Spinal cord (tissue), 10 donors: ENCODE measurements around the gene GTF2A1. TPM values are rescaled to one million over a fixed set of nuclear protein-coding genes. Genes with fewer than 3 reads are reported as not detected.

Experiments
- DNase-seq, 6 donors: peaks; one replicate each; pipeline versions ENCODE4 v3.0.0 to v3.0.0-alpha.2; 2013 to 2015; ENCODE audit warnings: low spot score in 6 of 6, low read depth in 4 of 6
- H3K27ac ChIP-seq: one replicate; pipeline ENCODE4 v1.5.1; 2013; ENCODE audit warnings: low read depth, low read length, control low read depth
- H3K27me3 ChIP-seq: one replicate; pipeline ENCODE4 v1.6.1; 2013; ENCODE audit warnings: low read length; ENCODE audit not compliant: control insufficient read depth, insufficient read depth
- H3K36me3 ChIP-seq: one replicate; pipeline ENCODE4 v1.6.1; 2013; ENCODE audit warnings: low read length; ENCODE audit not compliant: control insufficient read depth, insufficient read depth
- H3K4me1 ChIP-seq: one replicate; pipeline ENCODE4 v1.6.1; 2013; ENCODE audit warnings: low read length; ENCODE audit not compliant: control insufficient read depth, insufficient read depth
- H3K4me3 ChIP-seq: one replicate; pipeline ENCODE4 v1.5.1; 2013; ENCODE audit warnings: low read depth, low read length, control low read depth
- H3K9me3 ChIP-seq: one replicate; pipeline ENCODE4 v1.6.1; 2013; ENCODE audit warnings: low read length; ENCODE audit not compliant: control insufficient read depth, insufficient read depth
- WGBS: methylation state at CpG from one replicate; pipeline ENCODE4 v1.1.5; 2013; ENCODE audit warnings: missing lambda C conversion rate; ENCODE audit not compliant: insufficient coverage; 5-methylcytosine and 5-hydroxymethylcytosine counted together
- polyA plus RNA-seq, 2 donors: library from polyadenylated mRNA; unstranded; fragments of 120-200 nt; gene quantifications; one replicate each; pipeline ENCODE4 v1.2.1, GENCODE V29; 2013; ENCODE audit not compliant: insufficient read length in 2 of 2
- total RNA-seq, 2 donors: library from RNA; depleted of rRNA in 1 of 2; stranded (reverse); fragments of 120-200 nt in 1 of 2; fragments of >200 nt in 1 of 2; gene quantifications; one replicate each; pipeline versions ENCODE4 v1.2.3 to v1.2.4, GENCODE V29; 2013 to 2014
- donor health status: healthy.

GTF2A1 gene
- total and polyA plus RNA-seq, 4 donors: 28.9 to 59.0 (median 35.5) TPM

DNA sequence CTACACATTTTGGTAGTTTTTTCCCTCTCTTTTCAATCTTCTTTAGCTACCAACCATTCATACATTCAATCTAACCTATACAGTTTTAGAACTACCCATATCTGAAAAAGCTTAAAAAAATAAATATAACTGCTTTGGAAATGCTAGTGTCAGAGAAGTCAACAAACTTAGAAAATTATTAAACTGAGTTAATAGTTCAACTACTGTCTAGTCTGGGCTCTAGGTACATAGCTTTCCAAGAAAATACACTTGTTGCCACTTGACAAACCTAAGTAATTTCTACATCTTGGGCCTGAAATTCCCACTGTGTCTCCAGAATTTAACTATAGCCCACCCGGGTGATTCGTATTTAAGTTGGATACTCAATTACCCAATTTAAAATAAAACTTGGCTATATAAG, 22.1 kb downstream of the GTF2A1 start:
- H3K4me3 ChIP-seq: no peak overlapping the region
- no peak overlapping the region for H3K27ac ChIP-seq
- H3K36me3 ChIP-seq: peaks cover 27% of the 10 kb centered on the region
- no CpG with 5 or more reads among the region's 2 CpGs for WGBS
- H3K4me1 ChIP-seq: no peaks in the 10 kb centered on the region
- H3K9me3 ChIP-seq: no peaks in the 10 kb centered on the region
- H3K27me3 ChIP-seq: no peaks in the 10 kb centered on the region
- no peak for DNase-seq

DNA sequence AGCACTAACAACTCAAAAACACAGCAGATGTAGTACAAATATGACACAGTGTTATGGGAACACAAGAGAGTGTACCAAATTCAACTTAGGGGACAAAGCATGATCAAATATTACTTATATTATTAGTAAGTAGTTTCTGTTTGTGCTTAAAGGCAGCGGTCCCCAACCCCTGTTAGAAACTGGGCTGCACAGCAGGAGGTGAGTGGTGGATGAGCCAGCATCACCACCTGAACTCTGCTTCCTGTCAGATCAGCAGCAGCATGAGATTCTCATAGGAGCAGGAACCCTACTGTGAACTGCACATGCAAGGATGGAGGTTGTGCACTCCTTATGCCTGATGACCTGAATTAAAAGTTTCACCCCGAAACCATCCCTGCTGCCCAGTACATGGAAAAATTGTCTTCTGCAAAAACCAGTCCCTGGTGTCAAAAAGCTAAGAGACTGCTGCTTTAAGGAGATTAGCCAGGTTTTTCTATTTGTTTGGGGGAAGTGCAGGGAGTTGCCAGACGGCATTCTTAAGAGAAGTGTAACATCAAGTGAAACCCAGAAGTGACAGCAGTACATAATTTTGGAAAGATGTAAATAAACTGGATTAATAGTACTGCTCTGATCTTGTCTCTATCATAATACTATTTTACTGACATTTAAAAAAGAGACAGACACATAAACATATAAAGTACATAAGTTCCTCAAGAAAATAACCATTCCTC, 26.7 kb downstream of the GTF2A1 start:
- peaks cover 23% of the 10 kb centered on the region for H3K36me3 ChIP-seq
- no CpG with 5 or more reads among the region's 3 CpGs for WGBS
- DNase-seq: no peak

DNA sequence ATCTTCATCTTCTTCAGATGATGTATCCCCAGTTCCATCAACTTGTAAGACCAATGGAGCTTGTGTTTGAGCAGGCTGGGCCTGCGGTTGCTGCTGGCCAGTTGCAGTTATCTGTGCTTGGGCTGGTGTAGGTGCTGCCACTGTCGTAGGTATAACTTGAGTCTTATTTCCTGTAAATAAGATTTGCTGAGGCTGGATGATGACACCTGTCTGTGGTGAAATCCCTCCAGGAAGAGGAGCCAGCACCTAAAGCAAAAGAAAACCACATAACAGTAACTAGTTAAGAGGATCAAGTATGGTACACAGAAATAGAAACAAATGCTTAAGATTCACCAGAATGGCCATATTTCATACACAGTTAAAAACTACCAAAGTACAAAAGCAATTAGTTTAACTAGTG, 28.2 kb downstream of the GTF2A1 start:
- Histone ChIP-seq H3K4me1 (no peaks in the 10 kb centered on the region), H3K27ac (no peak overlapping the region), H3K9me3 (no peaks in the 10 kb centered on the region), H3K27me3 (no peaks in the 10 kb centered on the region), H3K36me3 (peaks cover 23% of the 10 kb centered on the region), H3K4me3 (no peak overlapping the region)
- WGBS: 100% methylated on average over 1 of the region's 2 CpGs
- no peak for DNase-seq

More for the DNA sequence above, 26.7 kb downstream of the GTF2A1 start:
- Histone ChIP-seq H3K4me1 (no peaks in the 10 kb centered on the region), H3K27ac (no peak overlapping the region), H3K9me3 (no peaks in the 10 kb centered on the region), H3K27me3 (no peaks in the 10 kb centered on the region), H3K4me3 (no peak overlapping the region)

DNA sequence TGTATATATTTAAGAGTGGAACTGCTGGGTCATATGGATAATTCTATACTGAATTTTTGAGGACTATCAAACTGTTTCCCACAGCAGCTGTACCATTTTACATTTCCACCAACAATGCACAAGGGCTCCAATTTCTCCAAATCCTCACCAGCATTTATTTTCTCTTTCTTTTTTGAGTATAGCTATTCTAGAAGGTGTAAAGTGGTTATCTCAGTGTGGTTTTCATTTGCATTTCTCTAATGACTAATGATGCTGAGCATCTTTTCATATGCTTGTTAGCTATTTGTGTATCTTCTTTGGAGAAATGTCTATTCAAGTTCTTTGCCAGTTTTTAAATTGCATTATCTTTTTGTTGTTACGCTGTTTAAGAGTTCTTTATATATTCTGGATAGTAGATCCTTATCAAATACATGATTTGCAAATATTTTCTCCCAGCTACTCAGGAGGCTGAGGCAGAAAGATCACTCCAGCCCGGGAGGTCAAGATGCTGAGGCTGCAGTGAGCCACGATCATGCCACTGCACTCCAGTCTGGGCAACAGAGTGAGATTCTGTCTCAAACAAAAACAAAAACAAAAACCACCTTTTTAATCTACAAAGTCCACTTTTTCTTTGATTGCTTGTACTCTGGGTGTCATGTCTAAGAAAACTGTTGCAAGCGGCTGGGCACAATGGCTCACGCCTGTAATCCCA, 32.8 kb downstream of the GTF2A1 start:
- H3K27ac ChIP-seq: no peak overlapping the region
- no peaks in the 10 kb centered on the region for H3K27me3 ChIP-seq
- H3K4me1 ChIP-seq: no peaks in the 10 kb centered on the region
- WGBS: 70% methylated on average over 2 of the region's 5 CpGs
- no peak for DNase-seq
- H3K4me3 ChIP-seq: no peak overlapping the region
- H3K36me3 ChIP-seq: peaks cover 5% of the 10 kb centered on the region
- H3K9me3 ChIP-seq: no peaks in the 10 kb centered on the region

DNA sequence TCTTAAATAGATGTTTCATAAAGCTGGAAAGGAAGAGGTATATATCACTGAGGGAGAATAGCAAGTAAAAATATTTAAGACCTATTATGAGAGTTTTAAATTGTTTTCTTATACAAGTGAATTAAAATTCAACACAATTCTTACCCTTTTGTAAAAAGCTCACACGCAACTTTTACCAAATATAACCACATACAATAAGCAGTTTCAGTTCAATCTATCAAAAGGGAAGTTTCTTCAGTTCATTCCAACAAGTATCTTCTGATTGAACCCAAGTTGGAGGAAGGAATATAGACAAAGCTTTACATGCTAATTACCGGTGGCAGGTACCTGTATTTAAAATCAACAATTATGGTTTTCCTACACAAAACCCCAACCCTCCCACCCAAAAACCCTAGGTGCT, 41.1 kb downstream of the GTF2A1 start:
- Histone ChIP-seq H3K9me3 (no peaks in the 10 kb centered on the region), H3K4me1 (no peaks in the 10 kb centered on the region), H3K4me3 (no peak overlapping the region), H3K27ac (no peak overlapping the region), H3K36me3 (no peaks in the 10 kb centered on the region), H3K27me3 (no peaks in the 10 kb centered on the region)
- WGBS: no CpG with 5 or more reads among the region's 2 CpGs
- no peak for DNase-seq

DNA sequence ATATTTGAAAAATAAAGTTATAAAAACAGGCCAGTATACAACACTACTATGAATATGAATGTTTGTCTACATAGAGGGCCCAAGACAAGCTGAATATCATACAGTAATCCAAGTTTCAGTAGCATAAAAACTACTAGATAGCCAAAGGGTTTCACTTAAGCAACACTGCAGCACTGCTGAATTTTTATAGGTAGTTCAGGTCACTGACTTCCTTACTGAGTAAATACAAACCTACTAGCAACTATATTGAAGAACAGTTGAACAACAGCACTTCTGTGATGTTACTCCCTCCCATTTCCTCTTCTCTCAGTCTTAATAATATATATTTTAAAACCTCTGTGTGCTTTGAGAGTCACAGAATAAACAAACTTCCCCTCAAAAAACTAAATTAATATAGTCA, 42.7 kb downstream of the GTF2A1 start:
- Histone ChIP-seq H3K27ac (no peak overlapping the region), H3K4me3 (no peak overlapping the region), H3K36me3 (no peaks in the 10 kb centered on the region), H3K4me1 (no peaks in the 10 kb centered on the region), H3K27me3 (no peaks in the 10 kb centered on the region), H3K9me3 (no peaks in the 10 kb centered on the region)
- no peak for DNase-seq

DNA sequence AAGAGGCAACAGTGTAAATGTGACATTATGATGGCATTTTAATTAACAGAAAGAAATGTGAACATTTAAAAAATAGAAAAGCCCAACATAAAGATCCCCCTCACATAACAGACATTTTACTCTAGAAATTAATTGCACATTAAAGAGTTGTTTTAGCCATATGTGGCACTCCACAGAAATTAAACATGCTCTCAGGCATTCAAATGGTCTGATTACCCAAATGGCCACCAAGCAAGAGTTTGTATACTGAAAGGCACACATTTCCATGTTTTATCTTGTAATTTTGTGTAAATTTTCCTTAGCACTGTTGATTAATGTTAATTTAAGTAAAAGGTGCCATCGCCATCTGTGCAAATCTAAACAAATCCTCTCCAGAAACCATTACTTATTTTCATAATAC, 43.5 kb downstream of the GTF2A1 start:
- Histone ChIP-seq H3K4me3 (no peak overlapping the region), H3K27ac (no peak overlapping the region), H3K4me1 (no peaks in the 10 kb centered on the region), H3K36me3 (no peaks in the 10 kb centered on the region), H3K9me3 (no peaks in the 10 kb centered on the region), H3K27me3 (no peaks in the 10 kb centered on the region)
- peak in 1 of 6 donors; percentile 62 for DNase-seq
- WGBS: no CpG with 5 or more reads among the region's 1 CpG

DNA sequence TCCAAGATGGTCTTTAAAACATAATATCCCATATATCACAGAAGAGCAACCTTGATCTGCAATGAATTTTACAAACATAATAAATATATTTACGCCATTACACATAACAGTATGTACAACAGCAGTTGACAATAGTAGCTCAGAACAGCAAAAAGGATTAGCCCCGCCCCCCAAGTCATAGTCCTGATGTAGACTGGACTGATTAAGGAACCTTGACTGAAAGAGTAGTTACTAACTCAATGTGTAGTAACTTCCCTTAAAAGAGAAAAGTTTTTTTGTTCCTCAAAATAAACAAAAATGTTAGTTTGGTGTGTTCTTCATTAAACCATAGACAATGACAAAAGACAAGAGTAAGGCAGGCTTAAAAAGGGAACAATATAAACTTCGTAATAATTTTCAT, 44.5 kb downstream of the GTF2A1 start:
- H3K9me3 ChIP-seq: no peaks in the 10 kb centered on the region
- no peak for DNase-seq
- no peaks in the 10 kb centered on the region for H3K36me3 ChIP-seq
- no peak overlapping the region for H3K4me3 ChIP-seq
- no peaks in the 10 kb centered on the region for H3K27me3 ChIP-seq
- no CpG with 5 or more reads among the region's 3 CpGs for WGBS
- no peaks in the 10 kb centered on the region for H3K4me1 ChIP-seq
- H3K27ac ChIP-seq: no peak overlapping the region

DNA sequence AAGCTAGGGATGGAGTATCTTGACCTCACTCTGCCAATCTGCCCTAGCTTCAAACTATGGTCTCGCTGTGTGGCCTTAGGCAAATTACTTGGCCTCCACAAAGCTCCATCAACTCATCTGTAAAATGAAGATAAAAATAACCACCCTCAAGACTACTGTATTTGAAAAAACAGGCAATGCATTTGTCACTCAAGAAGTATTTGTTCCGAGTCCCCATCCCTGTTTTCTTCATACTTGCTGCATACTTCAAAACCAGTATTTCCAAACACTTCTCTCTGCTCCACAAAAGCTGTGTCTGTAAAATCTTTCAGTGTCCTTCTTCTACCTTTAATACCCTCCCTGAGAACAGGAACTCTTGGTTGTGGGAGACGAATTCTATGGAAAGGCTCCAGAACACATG, 47.9 kb downstream of the GTF2A1 start:
- peaks cover 10% of the 10 kb centered on the region for H3K4me1 ChIP-seq
- no peaks in the 10 kb centered on the region for H3K9me3 ChIP-seq
- no peak for DNase-seq
- H3K4me3 ChIP-seq: no peak overlapping the region
- H3K27ac ChIP-seq: no peak overlapping the region
- H3K27me3 ChIP-seq: no peaks in the 10 kb centered on the region
- H3K36me3 ChIP-seq: no peaks in the 10 kb centered on the region
- 100% methylated on average over 1 of the region's 3 CpGs for WGBS

DNA sequence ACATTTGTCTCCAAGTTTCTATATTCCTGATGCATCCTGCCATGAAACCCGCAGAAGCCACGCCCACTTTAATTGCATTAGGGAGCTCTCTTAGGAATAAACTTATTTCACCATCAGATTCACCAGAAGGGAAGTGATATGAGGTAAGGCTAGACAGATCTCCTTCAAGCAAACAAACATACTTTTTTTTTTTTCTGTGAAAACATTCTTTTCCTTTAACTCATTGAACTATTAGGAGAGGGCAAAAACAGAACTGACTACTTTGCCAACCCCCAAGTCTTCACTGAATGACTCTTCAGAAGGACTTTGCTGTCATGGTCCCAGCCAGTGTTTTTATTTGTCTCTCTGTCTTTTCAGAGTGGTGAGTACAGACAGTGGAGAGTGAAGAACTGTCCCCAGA, 48.4 kb downstream of the GTF2A1 start:
- Histone ChIP-seq H3K4me1 (peaks cover 10% of the 10 kb centered on the region), H3K36me3 (no peaks in the 10 kb centered on the region), H3K27ac (no peak overlapping the region), H3K9me3 (no peaks in the 10 kb centered on the region), H3K4me3 (no peak overlapping the region), H3K27me3 (no peaks in the 10 kb centered on the region)
- no CpG with 5 or more reads among the region's 2 CpGs for whole genome bisulfite sequencing
- no peak for DNase-seq
